ENCODE results near the gene NECTIN4.

NECTIN4 gene

GRCh38 chr1:161094481-161094880 lies 5.1 kb upstream of the NECTIN4 start:
- H3K9me3 ChIP-seq (replicated peaks; ENCODE audit: insufficient read depth, low read length), result no peaks in the 10 kb centered on the region
- peaks cover 14% of the 10 kb centered on the region for H3K4me1 ChIP-seq (ENCODE audit: low read length)
- no peaks in the 10 kb centered on the region for H3K79me2 ChIP-seq (ENCODE audit: low read length)
- H3K4me3 ChIP-seq (ENCODE audit: low read length), result no peak overlapping the region
- H3K9ac ChIP-seq (ENCODE audit: low read length), result no peak overlapping the region
- H3K4me2 ChIP-seq (ENCODE audit: low read depth, low read length), result no peak overlapping the region
- peaks cover 16% of the 10 kb centered on the region for H3F3A ChIP-seq (ENCODE audit: insufficient read depth, low read length)
- no peaks in the 10 kb centered on the region for H3K27me3 ChIP-seq (replicated peaks; ENCODE audit: insufficient read depth, low read length)
- no peaks in the 10 kb centered on the region for H3K36me3 ChIP-seq (replicated peaks; ENCODE audit: insufficient read depth, low read length)
- DNase-seq, result no peak
- TF ChIP-seq EZH2phosphoT487 (IDR thresholded peaks at IDR 0.05; ENCODE audit: low read length) (no peak), CTCF (IDR thresholded peaks at IDR 0.05; ENCODE audit: low read length) (no peak), EZH2 (optimal IDR thresholded peaks at IDR 0.05; ENCODE audit: low read depth, low read length) (no peak)
- no peak overlapping the region for H3K27ac ChIP-seq (ENCODE audit: low read length)
- no peaks in the 10 kb centered on the region for H4K20me1 ChIP-seq (ENCODE audit: insufficient read depth, low read length)
- no peak overlapping the region for H2AFZ ChIP-seq (ENCODE audit: low read length)
- H3K9me2 ChIP-seq (replicated peaks; ENCODE audit: insufficient read depth, low read length), result no peaks in the 10 kb centered on the region

- H3K9me3 ChIP-seq (replicated peaks; ENCODE audit: insufficient read depth, low read length), result no peaks in the 10 kb centered on the region
- H3K4me3 ChIP-seq (ENCODE audit: low read length), result no peak overlapping the region
- H2AFZ ChIP-seq (ENCODE audit: low read length), result no peak overlapping the region
- H3K79me2 ChIP-seq (ENCODE audit: low read length), result no peaks in the 10 kb centered on the region
- no peaks in the 10 kb centered on the region for H3K9me2 ChIP-seq (replicated peaks; ENCODE audit: insufficient read depth, low read length)
- no peaks in the 10 kb centered on the region for H3K27me3 ChIP-seq (replicated peaks; ENCODE audit: insufficient read depth, low read length)
- peaks cover under 1% of the 10 kb centered on the region for H3F3A ChIP-seq (ENCODE audit: insufficient read depth, low read length)
- no peak overlapping the region for H3K4me2 ChIP-seq (ENCODE audit: low read depth, low read length)
- no peaks in the 10 kb centered on the region for H4K20me1 ChIP-seq (ENCODE audit: insufficient read depth, low read length)
- no peaks in the 10 kb centered on the region for H3K36me3 ChIP-seq (replicated peaks; ENCODE audit: insufficient read depth, low read length)
- TF ChIP-seq EZH2phosphoT487 (IDR thresholded peaks at IDR 0.05; ENCODE audit: low read length) (no peak), EZH2 (optimal IDR thresholded peaks at IDR 0.05; ENCODE audit: low read depth, low read length) (no peak), CTCF (IDR thresholded peaks at IDR 0.05; ENCODE audit: low read length) (no peak)
- H3K4me1 ChIP-seq (ENCODE audit: low read length), result peaks cover 10% of the 10 kb centered on the region
- no peak overlapping the region for H3K9ac ChIP-seq (ENCODE audit: low read length)
- H3K27ac ChIP-seq (ENCODE audit: low read length), result no peak overlapping the region
- no peak for DNase-seq
These were observed 3.3 kb upstream of the NECTIN4 start for GRCh38 chr1:161092621-161093028.

DNA sequence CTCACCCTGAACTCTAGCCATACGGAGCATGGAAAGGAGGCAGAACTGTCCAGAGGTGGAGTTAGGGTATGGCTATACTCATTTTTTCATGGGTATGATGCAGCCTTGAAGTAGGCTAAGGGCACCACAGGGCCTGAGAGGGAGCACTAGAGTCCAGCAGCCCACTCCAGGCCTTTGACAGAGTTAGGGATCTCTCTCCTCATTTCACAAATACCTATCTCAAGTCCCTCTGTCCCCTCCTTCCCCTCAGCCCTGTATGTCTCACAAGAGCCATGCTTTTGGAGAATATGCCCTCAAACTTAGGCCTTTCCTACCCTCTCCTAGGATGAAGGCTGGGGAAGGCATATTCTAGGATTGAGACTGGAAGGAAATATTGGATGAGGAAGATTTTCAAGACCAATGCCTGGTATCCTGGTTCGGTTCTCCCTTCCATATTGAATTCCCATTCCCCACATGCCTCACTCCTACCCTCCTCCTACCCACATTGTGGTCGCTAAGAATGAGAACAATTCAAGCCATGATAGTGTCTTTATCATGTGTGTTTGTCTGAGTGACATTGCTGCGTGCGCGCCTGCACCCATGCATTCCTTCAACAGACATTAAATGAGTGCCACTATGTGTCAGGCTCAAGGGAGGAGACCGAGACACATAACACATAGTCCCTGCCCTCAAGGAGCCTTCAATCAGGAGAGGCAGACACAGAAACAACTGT lies 2.6 kb upstream of the NECTIN4 start:
- no peaks in the 10 kb centered on the region for H3K36me3 ChIP-seq (replicated peaks; ENCODE audit: insufficient read depth, low read length)
- H3K9me3 ChIP-seq (replicated peaks; ENCODE audit: insufficient read depth, low read length), result no peaks in the 10 kb centered on the region
- H3K27ac ChIP-seq (ENCODE audit: low read length), result no peak overlapping the region
- peaks cover 4% of the 10 kb centered on the region; the same call in 1 of the 2 replicates for H3K4me1 ChIP-seq (ENCODE audit: low read length)
- no peak for DNase-seq
- H3K27me3 ChIP-seq (replicated peaks; ENCODE audit: insufficient read depth, low read length), result no peaks in the 10 kb centered on the region
- no peaks in the 10 kb centered on the region for H4K20me1 ChIP-seq (ENCODE audit: insufficient read depth, low read length)
- H3K9ac ChIP-seq (ENCODE audit: low read length), result no peak overlapping the region
- TF ChIP-seq EZH2 (optimal IDR thresholded peaks at IDR 0.05; ENCODE audit: low read depth, low read length) (no peak), EZH2phosphoT487 (IDR thresholded peaks at IDR 0.05; ENCODE audit: low read length) (no peak)
- no peak overlapping the region for H3K4me2 ChIP-seq (ENCODE audit: low read depth, low read length)
- no peaks in the 10 kb centered on the region; the same call in 1 of the 2 replicates for H3F3A ChIP-seq (ENCODE audit: insufficient read depth, low read length)
- H3K79me2 ChIP-seq (ENCODE audit: low read length), result no peaks in the 10 kb centered on the region
- no peaks in the 10 kb centered on the region for H3K9me2 ChIP-seq (replicated peaks; ENCODE audit: insufficient read depth, low read length)
- no peak overlapping the region for H3K4me3 ChIP-seq (ENCODE audit: low read length)
- no peak overlapping the region for H2AFZ ChIP-seq (ENCODE audit: low read length)

DNA sequence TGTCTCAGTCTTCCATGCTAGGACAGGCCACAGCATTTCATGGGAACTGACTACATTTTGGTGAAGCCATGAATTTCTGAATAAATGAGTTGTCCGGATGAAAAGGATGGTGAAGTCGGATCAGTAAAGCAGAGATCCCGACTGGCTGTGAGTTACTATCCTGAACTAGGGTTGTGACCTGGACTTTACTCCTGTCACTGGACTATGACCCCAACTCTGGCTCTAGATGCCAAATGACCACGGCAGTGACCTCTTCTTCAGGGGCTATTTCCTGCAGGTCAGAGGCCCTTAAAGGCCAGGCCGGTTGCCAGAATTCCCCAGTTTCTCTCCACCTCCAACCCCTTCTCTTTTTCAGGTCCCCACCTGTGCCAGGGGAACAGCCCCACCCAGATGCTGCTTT lies 1.7 kb upstream of the NECTIN4 start:
- H3K4me1 ChIP-seq (ENCODE audit: low read length), result 0 out of 2 replicates have a peak, but pooled peaks cover 2% of the 10 kb centered on the region
- H3K9me3 ChIP-seq (replicated peaks; ENCODE audit: insufficient read depth, low read length), result no peaks in the 10 kb centered on the region
- no peak overlapping the region for H3K4me3 ChIP-seq (ENCODE audit: low read length)
- no peaks in the 10 kb centered on the region for H3K36me3 ChIP-seq (replicated peaks; ENCODE audit: insufficient read depth, low read length)
- H3F3A ChIP-seq (ENCODE audit: insufficient read depth, low read length), result no peaks in the 10 kb centered on the region
- no peak overlapping the region for H3K9ac ChIP-seq (ENCODE audit: low read length)
- H3K27me3 ChIP-seq (replicated peaks; ENCODE audit: insufficient read depth, low read length), result no peaks in the 10 kb centered on the region
- no peak overlapping the region for H2AFZ ChIP-seq (ENCODE audit: low read length)
- no peaks in the 10 kb centered on the region for H3K79me2 ChIP-seq (ENCODE audit: low read length)
- H4K20me1 ChIP-seq (ENCODE audit: insufficient read depth, low read length), result no peaks in the 10 kb centered on the region
- H3K27ac ChIP-seq (ENCODE audit: low read length), result no peak overlapping the region
- TF ChIP-seq EZH2 (optimal IDR thresholded peaks at IDR 0.05; ENCODE audit: low read depth, low read length) (no peak), CTCF (IDR thresholded peaks at IDR 0.05; ENCODE audit: low read length) (no peak), EZH2phosphoT487 (IDR thresholded peaks at IDR 0.05; ENCODE audit: low read length) (no peak)
- no peak overlapping the region for H3K4me2 ChIP-seq (ENCODE audit: low read depth, low read length)
- no peaks in the 10 kb centered on the region for H3K9me2 ChIP-seq (replicated peaks; ENCODE audit: insufficient read depth, low read length)
- DNase-seq, result no peak

Measured in MM.1S (cell line).